ENCODE data around the gene HOXD3. TPM values are rescaled to one million over a fixed set of nuclear protein-coding genes. Genes with fewer than 3 reads are reported as not detected.

Gene HOXD3
- total RNA-seq, 1 donor from 2014 or later: not detected

- Histone ChIP-seq H3K9me3 (replicated peaks) (no peaks in the 10 kb centered on the region), H3K4me3 (no peak overlapping the region), H3K36me3 (no peaks in the 10 kb centered on the region), H3K27ac (replicated peaks) (no peak overlapping the region), H3K27me3 (ENCODE audit: low read depth) (peaks cover 100% of the 10 kb centered on the region), H3K4me1 (peaks cover 31% of the 10 kb centered on the region)
- DNase-seq: no peak
- no peak for TF ChIP-seq CTCF (IDR thresholded peaks at IDR 0.05; ENCODE audit: borderline replicate concordance)
- intact Hi-C loops (cut with micrococcal nuclease): no loop called here
Observed at GRCh38 chr2:176173567-176174381, 16.7 kb downstream of the HOXD3 start.

GRCh38 chr2:176174382-176174823, 17.3 kb downstream of the HOXD3 start:
- H3K4me3 ChIP-seq: no peak overlapping the region
- DNase-seq: no peak
- H3K9me3 ChIP-seq (replicated peaks): no peaks in the 10 kb centered on the region
- intact Hi-C loops (cut with micrococcal nuclease): no loop called here
- TF ChIP-seq CTCF (IDR thresholded peaks at IDR 0.05; ENCODE audit: borderline replicate concordance): no peak
- peaks cover 32% of the 10 kb centered on the region for H3K4me1 ChIP-seq
- no peak overlapping the region for H3K27ac ChIP-seq (replicated peaks)
- H3K36me3 ChIP-seq: no peaks in the 10 kb centered on the region
- peaks cover 100% of the 10 kb centered on the region for H3K27me3 ChIP-seq (ENCODE audit: low read depth)

- Histone ChIP-seq H3K9me3 (replicated peaks) (no peaks in the 10 kb centered on the region), H3K27me3 (ENCODE audit: low read depth) (peaks cover 100% of the 10 kb centered on the region), H3K27ac (replicated peaks) (no peak overlapping the region), H3K4me3 (no peak overlapping the region), H3K4me1 (peaks cover 32% of the 10 kb centered on the region), H3K36me3 (no peaks in the 10 kb centered on the region)
- intact Hi-C loops (cut with micrococcal nuclease): no loop called here
- DNase-seq: no peak
- TF ChIP-seq CTCF (IDR thresholded peaks at IDR 0.05; ENCODE audit: borderline replicate concordance): no peak
Observed at GRCh38 chr2:176174824-176175708, 18.0 kb downstream of the HOXD3 start.

- intact Hi-C loops (cut with micrococcal nuclease): no loop called here
- Histone ChIP-seq H3K4me3 (no peak overlapping the region), H3K27me3 (ENCODE audit: low read depth) (peaks cover 100% of the 10 kb centered on the region), H3K36me3 (no peaks in the 10 kb centered on the region), H3K27ac (replicated peaks) (no peak overlapping the region), H3K9me3 (replicated peaks) (no peaks in the 10 kb centered on the region), H3K4me1 (peaks cover 32% of the 10 kb centered on the region)
- DNase-seq: no peak
- TF ChIP-seq CTCF (IDR thresholded peaks at IDR 0.05; ENCODE audit: borderline replicate concordance): no peak
Observed at GRCh38 chr2:176175709-176176607, 18.9 kb downstream of the HOXD3 start.

GRCh38 chr2:176177580-176178037, 20.5 kb downstream of the HOXD3 start:
- no peaks in the 10 kb centered on the region for H3K9me3 ChIP-seq (replicated peaks)
- intact Hi-C loops (cut with micrococcal nuclease): no loop called here
- TF ChIP-seq CTCF (IDR thresholded peaks at IDR 0.05; ENCODE audit: borderline replicate concordance): no peak
- H3K36me3 ChIP-seq: no peaks in the 10 kb centered on the region
- H3K4me3 ChIP-seq: peak overlapping the region; percentile 55
- H3K27ac ChIP-seq (replicated peaks): peak overlapping the region; percentile 30
- peaks cover 21% of the 10 kb centered on the region for H3K4me1 ChIP-seq
- peaks cover 100% of the 10 kb centered on the region for H3K27me3 ChIP-seq (ENCODE audit: low read depth)
- no peak for DNase-seq

Measured in left ventricle myocardium inferior (tissue), 1 donor.